ENCODE measurements around the gene RIT2. TPM values are rescaled to one million over a fixed set of nuclear protein-coding genes. Genes with fewer than 3 reads are reported as not detected.

Gene RIT2
- total and polyA plus RNA-seq, 2 of the 4 experiments (the other 2 are of a cell fraction): not detected

GRCh38 chr18:42931491-42931890 lies 184.0 kb downstream of the RIT2 start:
- Histone ChIP-seq H2AFZ (replicated peaks; ENCODE audit: low read length, poor library complexity) (no peak overlapping the region), H3K9ac (ENCODE audit: low read depth, low read length) (no peak overlapping the region)
- CTCF ChIA-PET: no interaction called here

More at GRCh38 chr18:42931491-42931890, 184.0 kb downstream of the RIT2 start:
- Histone ChIP-seq H3K4me3 (ENCODE audit: insufficient read depth, low read depth, low read length) (no peak overlapping the region), H3K27me3 (ENCODE audit: control insufficient read depth, insufficient read depth, low read length) (no peaks in the 10 kb centered on the region), H2BK15ac (ENCODE audit: low read depth, low read length) (no peak overlapping the region), H3K9me1 (ENCODE audit: insufficient read depth, low read length) (no peaks in the 10 kb centered on the region), H3K23ac (ENCODE audit: low read depth, low read length) (no peak overlapping the region), H2BK20ac (ENCODE audit: low read depth, low read length) (no peak overlapping the region), H4K91ac (ENCODE audit: insufficient read depth, low read depth, low read length) (no peak overlapping the region), H2BK120ac (ENCODE audit: low read depth, low read length) (no peak overlapping the region), H2AK9ac (replicated peaks; ENCODE audit: low read depth, low read length, poor library complexity) (no peak overlapping the region), H3K4me2 (ENCODE audit: low read depth, low read length) (no peak overlapping the region), H3K18ac (ENCODE audit: low read depth, low read length) (no peak overlapping the region), H3K56ac (ENCODE audit: extremely low read depth, insufficient read depth, low read length) (no peak overlapping the region), H3K79me1 (ENCODE audit: low read depth in 1 of 2, low read length in 2 of 2) (no peaks in the 10 kb centered on the region), H4K20me1 (ENCODE audit: insufficient read depth, low read length) (no peaks in the 10 kb centered on the region), H3K36me3 (ENCODE audit: control insufficient read depth, insufficient read depth, low read length) (no peaks in the 10 kb centered on the region), H2AK5ac (ENCODE audit: low read depth, low read length) (no peak overlapping the region), H2BK5ac (ENCODE audit: low read depth, low read length, poor library complexity, severe bottlenecking) (no peak overlapping the region), H3K14ac (replicated peaks; ENCODE audit: low read depth, low read length) (no peak overlapping the region), H3K4ac (ENCODE audit: low read depth, low read length) (no peak overlapping the region), H4K8ac (ENCODE audit: low read depth in 2 of 2, low read length in 2 of 2) (no peak overlapping the region), H4K5ac (ENCODE audit: low read depth, low read length) (no peak overlapping the region), H3K9me3 (ENCODE audit: control insufficient read depth, insufficient read depth, low read length) (peaks cover 4% of the 10 kb centered on the region), H3K4me1 (ENCODE audit: control insufficient read depth, insufficient read depth, low read length) (no peaks in the 10 kb centered on the region), H3K27ac (ENCODE audit: insufficient read depth, low read length) (no peak overlapping the region)
- in situ Hi-C loops (cut with MboI; ENCODE audit: low sequenced_read_pairs): no loop called here
- peak; percentile 25 for DNase-seq
- WGBS, 2 experiments (ENCODE audit: extremely low coverage in 2 of 2, insufficient read length in 1 of 2): no CpG with 5 or more reads among the region's 3 CpGs
- TF ChIP-seq BHLHE40 (IDR thresholded peaks at IDR 0.05; ENCODE audit: low read depth, low read length) (no peak), SMC3 (IDR thresholded peaks at IDR 0.05; ENCODE audit: low read depth, low read length) (no peak), RAD21 (IDR thresholded peaks at IDR 0.05; ENCODE audit: low read length) (no peak), MXI1 (IDR thresholded peaks at IDR 0.05; ENCODE audit: borderline replicate concordance, low read depth, low read length) (no peak), RFX5 (IDR thresholded peaks at IDR 0.05; ENCODE audit: low read depth, low read length) (no peak), CHD1 (IDR thresholded peaks at IDR 0.05; ENCODE audit: low read depth, low read length) (no peak)
- TF ChIP-seq, protein P1, sequence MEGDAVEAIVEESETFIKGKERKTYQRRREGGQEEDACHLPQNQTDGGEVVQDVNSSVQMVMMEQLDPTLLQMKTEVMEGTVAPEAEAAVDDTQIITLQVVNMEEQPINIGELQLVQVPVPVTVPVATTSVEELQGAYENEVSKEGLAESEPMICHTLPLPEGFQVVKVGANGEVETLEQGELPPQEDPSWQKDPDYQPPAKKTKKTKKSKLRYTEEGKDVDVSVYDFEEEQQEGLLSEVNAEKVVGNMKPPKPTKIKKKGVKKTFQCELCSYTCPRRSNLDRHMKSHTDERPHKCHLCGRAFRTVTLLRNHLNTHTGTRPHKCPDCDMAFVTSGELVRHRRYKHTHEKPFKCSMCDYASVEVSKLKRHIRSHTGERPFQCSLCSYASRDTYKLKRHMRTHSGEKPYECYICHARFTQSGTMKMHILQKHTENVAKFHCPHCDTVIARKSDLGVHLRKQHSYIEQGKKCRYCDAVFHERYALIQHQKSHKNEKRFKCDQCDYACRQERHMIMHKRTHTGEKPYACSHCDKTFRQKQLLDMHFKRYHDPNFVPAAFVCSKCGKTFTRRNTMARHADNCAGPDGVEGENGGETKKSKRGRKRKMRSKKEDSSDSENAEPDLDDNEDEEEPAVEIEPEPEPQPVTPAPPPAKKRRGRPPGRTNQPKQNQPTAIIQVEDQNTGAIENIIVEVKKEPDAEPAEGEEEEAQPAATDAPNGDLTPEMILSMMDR (conservative IDR thresholded peaks at IDR 0.05; ENCODE audit: low read depth, low read length): no peak
- no TSS peak for BruUV-seq (replicated peaks)
- POLR2A ChIA-PET (ENCODE audit: unreplicated experiment): no interaction called here
- ATAC-seq (ENCODE audit: low read depth): no peak
- intact Hi-C loops (cut with micrococcal nuclease): no loop called here
- dilution Hi-C loops (cut with HindIII; ENCODE audit: low sequenced_read_pairs, unreplicated experiment): no loop called here
